ENCODE data around the gene CYP26B1. TPM values are rescaled to one million over a fixed set of nuclear protein-coding genes. Genes with fewer than 3 reads are reported as not detected.

The CYP26B1 gene
- total RNA-seq, 2 donors from 2014 or later, result 0.91 to 68.2 TPM

- H3K36me3 ChIP-seq, result no peaks in the 10 kb centered on the region
- no peaks in the 10 kb centered on the region for H3K27me3 ChIP-seq (replicated peaks; ENCODE audit: insufficient read depth)
- H3K27ac ChIP-seq, result no peak overlapping the region
- no peaks in the 10 kb centered on the region for H3K9me3 ChIP-seq
- 74% methylated on average over 8 of the region's 8 CpGs for WGBS
- no peak overlapping the region for H3K4me3 ChIP-seq
- intact Hi-C loops (cut with DNase I), result no loop called here
- no peak for TF ChIP-seq CTCF (IDR thresholded peaks at IDR 0.05)
- no peak for TF ChIP-seq POLR2AphosphoS5 (IDR thresholded peaks at IDR 0.05)
- TF ChIP-seq POLR2A (IDR thresholded peaks at IDR 0.05), result no peak
- no peak for DNase-seq (ENCODE audit: low spot score)
- H3K4me1 ChIP-seq (replicated peaks), result no peaks in the 10 kb centered on the region
Measured at GRCh38 chr2:72109904-72110303, 37.8 kb downstream of the CYP26B1 start.

- 74% methylated on average over 3 of the region's 3 CpGs for WGBS
- intact Hi-C loops (cut with DNase I), result no loop called here
- Histone ChIP-seq H3K9me3 (no peaks in the 10 kb centered on the region), H3K36me3 (no peaks in the 10 kb centered on the region), H3K4me1 (replicated peaks) (no peaks in the 10 kb centered on the region), H3K4me3 (no peak overlapping the region), H3K27me3 (replicated peaks; ENCODE audit: insufficient read depth) (no peaks in the 10 kb centered on the region), H3K27ac (no peak overlapping the region)
- TF ChIP-seq CTCF (IDR thresholded peaks at IDR 0.05) (no peak), POLR2A (IDR thresholded peaks at IDR 0.05) (no peak), POLR2AphosphoS5 (IDR thresholded peaks at IDR 0.05) (no peak)
- no peak for DNase-seq (ENCODE audit: low spot score)
Measured at GRCh38 chr2:72109291-72109690, 38.4 kb downstream of the CYP26B1 start.

DNA sequence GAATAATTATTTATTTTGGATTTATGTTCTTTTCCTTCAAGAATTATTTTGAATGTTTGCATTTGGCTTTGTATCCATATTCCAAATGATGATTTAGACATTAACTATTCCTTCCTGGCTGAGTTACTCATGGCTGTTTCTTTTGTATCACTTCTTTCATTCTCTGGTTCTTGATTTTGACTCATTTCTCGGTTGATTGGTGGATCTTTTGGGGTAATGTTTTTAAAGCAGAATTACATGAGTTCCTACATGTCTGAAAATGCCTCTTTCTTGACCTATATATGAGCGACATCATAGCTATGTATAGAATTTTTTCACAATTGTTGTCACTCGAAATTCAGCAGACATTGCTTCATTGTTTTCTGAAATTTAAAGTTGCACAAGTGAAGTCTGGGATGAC is 39.5 kb downstream of the CYP26B1 start:
- H3K27ac ChIP-seq, result no peak overlapping the region
- no peaks in the 10 kb centered on the region for H3K36me3 ChIP-seq
- H3K4me1 ChIP-seq (replicated peaks), result no peaks in the 10 kb centered on the region
- no peak overlapping the region for H3K4me3 ChIP-seq
- H3K9me3 ChIP-seq, result no peaks in the 10 kb centered on the region
- WGBS, result 61% methylated on average over 3 of the region's 3 CpGs
- intact Hi-C loops (cut with DNase I), result no loop called here
- DNase-seq (ENCODE audit: low spot score), result no peak
- H3K27me3 ChIP-seq (replicated peaks; ENCODE audit: insufficient read depth), result no peaks in the 10 kb centered on the region
- TF ChIP-seq POLR2A (IDR thresholded peaks at IDR 0.05) (no peak), CTCF (IDR thresholded peaks at IDR 0.05) (no peak), POLR2AphosphoS5 (IDR thresholded peaks at IDR 0.05) (no peak)

GRCh38 chr2:72106978-72107377 is 40.7 kb downstream of the CYP26B1 start:
- Histone ChIP-seq H3K4me3 (no peak overlapping the region), H3K27me3 (replicated peaks; ENCODE audit: insufficient read depth) (no peaks in the 10 kb centered on the region), H3K36me3 (no peaks in the 10 kb centered on the region), H3K27ac (no peak overlapping the region), H3K9me3 (no peaks in the 10 kb centered on the region), H3K4me1 (replicated peaks) (no peaks in the 10 kb centered on the region)
- TF ChIP-seq POLR2A (IDR thresholded peaks at IDR 0.05), result no peak
- TF ChIP-seq POLR2AphosphoS5 (IDR thresholded peaks at IDR 0.05), result no peak
- no peak for TF ChIP-seq CTCF (IDR thresholded peaks at IDR 0.05)
- no peak for DNase-seq (ENCODE audit: low spot score)
- WGBS, result 70% methylated on average over 4 of the region's 4 CpGs
- intact Hi-C loops (cut with DNase I), result no loop called here

DNA sequence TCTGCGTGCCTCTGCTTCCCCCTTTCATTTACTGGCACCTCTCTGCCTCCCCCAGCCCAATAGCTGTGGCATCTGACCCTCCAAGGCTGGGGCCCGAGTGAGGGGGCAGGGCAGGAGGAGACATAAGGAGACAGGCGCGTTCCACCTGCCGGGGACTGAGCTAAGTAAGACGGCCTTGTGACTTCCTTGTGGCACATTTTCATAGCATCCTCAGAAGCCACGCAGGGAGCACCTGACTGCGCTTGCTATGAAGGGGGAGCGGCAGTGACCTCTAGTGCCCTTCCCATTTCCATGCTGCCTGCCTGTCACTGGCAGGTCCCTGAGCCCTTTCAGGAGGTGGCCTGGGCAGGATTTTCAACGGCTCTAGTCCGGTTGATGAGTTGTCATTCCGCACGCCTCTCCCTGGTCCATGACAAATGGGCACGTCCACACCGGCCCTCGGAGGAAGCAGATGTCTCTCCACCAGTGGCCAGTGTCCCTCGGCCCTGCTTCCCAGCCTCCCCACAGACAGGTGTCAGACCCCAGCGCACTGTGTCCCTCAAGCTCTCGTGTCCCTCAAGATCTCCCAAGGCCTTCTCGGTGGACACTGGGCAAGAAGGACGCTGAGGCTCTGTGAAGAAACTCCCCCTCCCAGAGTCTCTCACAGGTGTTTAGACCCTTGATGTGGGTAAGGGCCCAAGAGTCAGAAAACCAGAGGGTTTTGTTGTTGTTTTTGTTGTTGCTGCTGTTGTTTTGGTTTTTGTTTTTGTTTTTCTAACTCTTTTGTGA is 42.7 kb downstream of the CYP26B1 start:
- Histone ChIP-seq H3K36me3 (no peaks in the 10 kb centered on the region), H3K27ac (no peak overlapping the region), H3K4me1 (replicated peaks) (no peaks in the 10 kb centered on the region), H3K9me3 (no peaks in the 10 kb centered on the region), H3K27me3 (replicated peaks; ENCODE audit: insufficient read depth) (no peaks in the 10 kb centered on the region), H3K4me3 (no peak overlapping the region)
- TF ChIP-seq POLR2A (IDR thresholded peaks at IDR 0.05) (no peak), POLR2AphosphoS5 (IDR thresholded peaks at IDR 0.05) (no peak), CTCF (IDR thresholded peaks at IDR 0.05) (no peak)
- intact Hi-C loops (cut with DNase I), result no loop called here
- 81% methylated on average over 21 of the region's 21 CpGs for WGBS
- no peak for DNase-seq (ENCODE audit: low spot score)

Measured in prostate gland (tissue), 2 donors.